Heart right ventricle (tissue), 16 donors: ENCODE results near the gene HUNK. TPM values are rescaled to one million over a fixed set of nuclear protein-coding genes. Genes with fewer than 3 reads are reported as not detected.

Experiments used
- ATAC-seq, 8 donors: fragments of 200-7000 bp; cut with Tn5 transposase; one replicate each; pipeline ENCODE4 v1.9.1; 2020; ENCODE audit warnings: mild to moderate bottlenecking in 8 of 8, moderate library complexity in 8 of 8, moderate number of reproducible peaks in 1 of 8
- DNase-seq, 2 donors: peaks; one replicate each; pipeline ENCODE4 v3.0.0-alpha.2; 2020
- H3K27ac ChIP-seq, 10 donors: fragments of 200-600 bp; sonication (generic) in 2 of 10; one replicate each; pipeline versions ENCODE4 v1.5.0 to v1.8.0; 2020 to 2022; ENCODE audit warnings: mild to moderate bottlenecking in 3 of 10
- H3K27me3 ChIP-seq, 7 donors: fragments of 200-600 bp; one replicate each; pipeline ENCODE4 v1.8.0; 2021 to 2022; ENCODE audit warnings: mild to moderate bottlenecking in 2 of 7
- H3K36me3 ChIP-seq, 9 donors: fragments of 200-600 bp; sonication (generic) in 1 of 9; one replicate each; pipeline versions ENCODE4 v1.5.0 to v1.8.0; 2020 to 2022; ENCODE audit warnings: mild to moderate bottlenecking in 2 of 9
- H3K4me1 ChIP-seq, 9 donors: fragments of 200-600 bp; sonication (generic) in 1 of 9; one replicate each; pipeline versions ENCODE4 v1.5.0 to v1.8.0; 2020 to 2022; ENCODE audit warnings: mild to moderate bottlenecking in 4 of 9
- H3K4me3 ChIP-seq, 10 donors: fragments of 200-600 bp; sonication (generic) in 2 of 10; one replicate each; pipeline versions ENCODE4 v1.5.0 to v1.8.0; 2020 to 2022; ENCODE audit warnings: mild to moderate bottlenecking in 7 of 10, moderate library complexity in 2 of 10
- H3K9me3 ChIP-seq, 11 donors: fragments of 200-600 bp in 10 of 11; sonication (generic) in 2 of 11; one replicate each; pipeline versions ENCODE4 v1.5.0 to v1.8.0; 2013 to 2022; ENCODE audit warnings: mild to moderate bottlenecking in 2 of 11, control low read depth in 1 of 11, moderate library complexity in 1 of 11
- WGBS, 2 donors: extraction: QIAGEN DNeasy Blood & Tissue Kit; methylation state at CpG; one replicate each; pipeline ENCODE4 v1.1.7; 2013; ENCODE audit warnings: inconsistent platforms in 1 of 2; 5-methylcytosine and 5-hydroxymethylcytosine counted together
- intact Hi-C, 10 donors: fragments of 100-400 bp; cut with DNase I; formaldehyde crosslinking; loops; one replicate each; pipeline versions ENCODE4 v1.11.1 to v1.14.2; 2022
- polyA plus RNA-seq, 2 donors: library from polyadenylated mRNA; stranded (reverse); fragments of 200-250 nt; gene quantifications; one replicate each; pipeline ENCODE4 v1.2.3, GENCODE V29; 2013
- total RNA-seq, 10 donors: library from RNA; stranded (reverse); fragmentation: NEBNext Ultra II Directional in 3 of 10; extraction: Animal tissue kit (Norgen Biotek cat#: 25700) in 3 of 10; gene quantifications; one replicate each; pipeline versions ENCODE4 v1.2.1 to v1.2.4, GENCODE V29; 2021 to 2023
- TF ChIP-seq, protein P1 (sequence below), 9 donors: fragments of 200-600 bp; sonication (generic) in 2 of 9; IDR thresholded peaks; one replicate each; pipeline versions ENCODE4 v1.5.0 to v1.8.0; 2021 to 2022; ENCODE audit warnings: antibody characterized with exemption in 9 of 9, mild to moderate bottlenecking in 5 of 9, moderate library complexity in 1 of 9
- donor health status: Arrhythmogenic right ventricular cardiomyopathy.
- donor health status: ischemic (EF 13 %, LVEDD 7.1; RV severe dilation, severe dysfunction).
- donor health status: healthy with polysubstance abuse.
- donor health status: DM: no; HTN: yes; CAD: no.
- donor health status: DM: no; HTN: no; CAD: no.
- donor health status: ischemic (EF 25% LVEDD 6.9; RV normal size, moderate dysfunction).
- donor health status: ischemic (EF 25% LVEDD 5.7; RV mildly dilated, moderate dysfunction).
- donor health status: healthy.
- donor health status: DM: yes; HTN: yes; CAD: no.
- donor health status: Ischemic cardiomyopathy.
- donor health status: ischemic (EF 35%, LVEDD 5.7; RV mildly dilated, moderate dysfunction).
- donor health status: nonischemic (EF 11% LVEDD 7.7; RV severe dilation, severe dysfunction).
- donor health status: DM: yes; HTN: yes; CAD: no.
- donor health status: PGD.
- donor health status: ischemic (EF 29% LVEDD 5.4; RV normal size, mild dysfunction).
- donor health status: nonischemic (EF 23%, LVEDD 6.1; RV moderate dilation, normal function).

The HUNK gene
- total and polyA plus RNA-seq, 12 donors = 0.04 to 0.81 (median 0.10) TPM; not detected in 2

DNA sequence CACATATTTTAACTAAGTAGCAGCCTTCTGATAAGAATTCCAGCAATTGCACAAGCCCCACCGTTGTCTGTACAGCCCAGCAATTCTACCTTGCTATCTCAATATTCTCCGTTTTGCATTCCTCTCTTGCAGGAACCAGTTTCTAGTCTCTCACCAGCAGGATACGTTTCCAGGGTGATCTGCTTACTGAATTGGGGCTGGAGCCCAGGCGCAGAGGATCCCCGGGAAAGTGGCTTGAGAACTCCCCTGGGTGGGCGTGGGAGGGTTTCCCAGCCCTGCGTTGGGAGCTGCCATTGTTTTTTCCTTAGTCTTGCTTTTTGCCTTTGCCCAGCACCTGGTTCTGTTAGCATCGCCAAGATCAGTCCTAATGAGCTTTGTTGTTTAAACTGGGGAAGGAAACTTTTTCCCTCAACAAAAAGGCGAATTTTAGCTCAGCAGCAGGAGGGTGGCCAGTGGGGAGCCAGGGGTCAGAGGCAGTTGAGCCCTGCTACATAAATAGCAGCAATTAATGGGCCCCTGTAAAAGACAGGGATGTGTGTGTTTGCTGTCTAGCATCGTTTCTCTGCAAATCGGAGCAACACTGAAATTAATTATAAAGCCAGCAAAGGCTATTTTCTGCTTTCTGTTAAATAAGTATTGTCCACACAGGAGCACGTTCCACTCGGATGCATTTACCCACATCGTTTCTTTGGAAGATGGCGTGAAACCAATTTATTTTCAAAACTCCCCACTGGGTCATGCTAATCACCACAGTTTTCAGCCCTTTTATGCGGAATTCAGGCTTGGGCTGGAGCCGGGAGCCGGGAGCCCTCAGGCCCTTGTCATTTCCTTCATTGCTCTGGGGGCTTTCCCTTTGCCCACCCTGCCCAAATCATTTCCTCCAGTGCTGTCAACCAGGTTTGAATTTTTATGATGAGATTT, 36.6 kb downstream of the HUNK start:
- H3K36me3 ChIP-seq = no peaks in the 10 kb centered on the region
- no peak for DNase-seq
- no peak overlapping the region for H3K27ac ChIP-seq
- H3K4me3 ChIP-seq = no peak overlapping the region
- peaks cover 0 to 42% (median 10%) of the 10 kb centered on the region in 7 donors for H3K27me3 ChIP-seq
- H3K4me1 ChIP-seq = peaks cover 0 to 4% (median 0%) of the 10 kb centered on the region in 9 donors
- ATAC-seq = no peak
- H3K9me3 ChIP-seq = no peaks in the 10 kb centered on the region
- intact Hi-C loops = no loop called here
- 42 to 44% methylated on average over 18 of the region's 18 CpGs for WGBS, 2 donors
- TF ChIP-seq, protein P1, sequence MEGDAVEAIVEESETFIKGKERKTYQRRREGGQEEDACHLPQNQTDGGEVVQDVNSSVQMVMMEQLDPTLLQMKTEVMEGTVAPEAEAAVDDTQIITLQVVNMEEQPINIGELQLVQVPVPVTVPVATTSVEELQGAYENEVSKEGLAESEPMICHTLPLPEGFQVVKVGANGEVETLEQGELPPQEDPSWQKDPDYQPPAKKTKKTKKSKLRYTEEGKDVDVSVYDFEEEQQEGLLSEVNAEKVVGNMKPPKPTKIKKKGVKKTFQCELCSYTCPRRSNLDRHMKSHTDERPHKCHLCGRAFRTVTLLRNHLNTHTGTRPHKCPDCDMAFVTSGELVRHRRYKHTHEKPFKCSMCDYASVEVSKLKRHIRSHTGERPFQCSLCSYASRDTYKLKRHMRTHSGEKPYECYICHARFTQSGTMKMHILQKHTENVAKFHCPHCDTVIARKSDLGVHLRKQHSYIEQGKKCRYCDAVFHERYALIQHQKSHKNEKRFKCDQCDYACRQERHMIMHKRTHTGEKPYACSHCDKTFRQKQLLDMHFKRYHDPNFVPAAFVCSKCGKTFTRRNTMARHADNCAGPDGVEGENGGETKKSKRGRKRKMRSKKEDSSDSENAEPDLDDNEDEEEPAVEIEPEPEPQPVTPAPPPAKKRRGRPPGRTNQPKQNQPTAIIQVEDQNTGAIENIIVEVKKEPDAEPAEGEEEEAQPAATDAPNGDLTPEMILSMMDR (IDR thresholded peaks at IDR 0.05) = no peak

DNA sequence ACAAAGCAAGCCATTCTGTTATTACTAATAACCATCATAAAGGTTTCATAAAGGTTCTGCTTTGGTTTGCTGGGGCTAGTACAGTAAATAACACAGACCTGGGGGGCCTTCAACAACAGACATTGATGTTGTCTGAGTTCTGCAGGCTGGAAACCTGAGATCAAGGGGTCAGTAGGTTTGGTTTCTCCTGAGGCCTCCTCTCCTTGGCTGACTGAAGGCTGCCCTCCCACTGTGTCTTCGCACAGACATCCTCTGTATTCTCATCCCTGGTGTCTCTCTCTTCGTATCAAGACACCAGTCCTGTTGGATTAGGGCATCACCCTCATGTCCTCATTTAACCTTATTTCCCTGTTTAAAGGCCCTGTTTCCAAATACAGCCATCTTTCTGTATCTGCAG, 37.3 kb downstream of the HUNK start:
- no peak overlapping the region for H3K27ac ChIP-seq
- no peak overlapping the region for H3K4me3 ChIP-seq
- 93 to 94% methylated on average over 2 of the region's 2 CpGs for WGBS, 2 donors
- no peak for ATAC-seq
- TF ChIP-seq, protein P1 (IDR thresholded peaks at IDR 0.05) = no peak
- no peaks in the 10 kb centered on the region for H3K9me3 ChIP-seq
- peaks cover 0 to 4% (median 0%) of the 10 kb centered on the region in 9 donors for H3K4me1 ChIP-seq
- DNase-seq = no peak
- intact Hi-C loops = no loop called here
- no peaks in the 10 kb centered on the region for H3K36me3 ChIP-seq
- peaks cover 0 to 41% (median 10%) of the 10 kb centered on the region in 7 donors for H3K27me3 ChIP-seq

DNA sequence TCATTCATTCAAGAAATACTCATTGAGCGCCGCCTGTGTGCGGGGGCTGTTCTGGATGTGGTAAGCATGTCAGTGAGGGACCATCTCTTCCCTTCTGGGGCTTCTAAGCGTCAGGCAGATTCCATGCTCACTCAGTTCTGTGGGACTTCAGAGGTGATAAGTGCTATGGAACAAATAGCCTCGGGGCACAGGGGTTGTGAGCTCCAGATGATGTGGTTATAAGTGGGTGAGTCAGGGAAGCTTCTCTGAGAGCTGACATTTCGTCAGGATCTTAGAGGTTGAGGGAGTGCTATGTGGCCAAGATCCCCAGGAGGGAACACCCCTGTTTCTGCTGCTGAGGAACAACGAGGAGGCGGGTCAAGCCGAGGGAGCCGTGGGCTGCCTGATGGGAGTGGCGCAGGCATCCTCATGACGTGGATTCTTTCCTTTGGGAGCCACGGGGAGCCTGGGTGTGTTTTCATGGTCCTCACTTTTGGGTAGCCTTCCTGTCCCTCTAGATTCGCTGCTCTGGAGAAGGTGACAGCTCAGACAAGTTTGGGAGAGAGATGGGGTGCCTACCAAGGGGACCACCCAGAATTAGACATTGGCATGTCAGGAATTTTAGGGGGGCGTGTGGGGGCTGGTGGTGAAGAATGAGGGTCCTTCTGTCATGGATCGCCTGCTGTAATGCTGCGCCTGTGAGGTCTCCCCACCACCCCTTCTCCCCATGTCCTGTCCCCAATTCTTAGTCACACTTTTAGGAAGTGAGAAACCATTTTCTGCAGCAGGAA, 38.5 kb downstream of the HUNK start:
- Histone ChIP-seq H3K36me3 (no peaks in the 10 kb centered on the region), H3K9me3 (no peaks in the 10 kb centered on the region), H3K4me1 (peaks cover 0 to 4% (median 0%) of the 10 kb centered on the region in 9 donors), H3K4me3 (no peak overlapping the region), H3K27me3 (peaks cover 0 to 35% (median 10%) of the 10 kb centered on the region in 7 donors), H3K27ac (no peak overlapping the region)
- intact Hi-C loops = no loop called here
- ATAC-seq = no peak
- TF ChIP-seq, protein P1 (IDR thresholded peaks at IDR 0.05) = no peak
- no peak for DNase-seq
- 84 to 85% methylated on average over 17 of the region's 17 CpGs for WGBS, 2 donors

DNA sequence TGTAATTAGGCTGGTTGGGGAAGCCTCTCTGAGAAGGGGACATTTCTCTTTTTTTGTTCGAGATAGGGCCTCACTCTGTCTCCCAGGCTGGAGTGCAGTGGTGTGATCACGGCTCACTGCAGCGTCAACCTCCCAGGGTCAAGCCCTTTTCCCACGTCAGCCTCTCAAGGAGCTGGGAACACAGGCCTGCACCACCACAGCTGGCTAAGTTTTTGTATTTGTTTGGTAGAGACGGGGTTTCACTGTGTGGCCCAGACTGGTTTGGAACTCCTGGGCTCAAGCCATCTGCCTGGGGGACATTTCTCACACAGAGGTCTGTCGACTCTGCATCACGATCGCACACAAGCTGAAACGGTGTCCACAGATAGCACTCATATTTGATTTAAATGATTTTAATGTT, 39.7 kb downstream of the HUNK start:
- Histone ChIP-seq H3K27ac (no peak overlapping the region), H3K4me1 (peaks cover 0 to 4% (median 0%) of the 10 kb centered on the region in 9 donors), H3K9me3 (no peaks in the 10 kb centered on the region), H3K27me3 (peaks cover 0 to 26% (median 8%) of the 10 kb centered on the region in 7 donors), H3K36me3 (no peaks in the 10 kb centered on the region), H3K4me3 (no peak overlapping the region)
- WGBS, 2 donors = 85 to 92% methylated on average over 9 of the region's 9 CpGs
- intact Hi-C loops = no loop called here
- no peak for ATAC-seq
- no peak for DNase-seq
- TF ChIP-seq, protein P1 (IDR thresholded peaks at IDR 0.05) = no peak
